ENCODE measurements around the gene ZBTB38. TPM values are rescaled to one million over a fixed set of nuclear protein-coding genes. Genes with fewer than 3 reads are reported as not detected.

Gene ZBTB38
- total RNA-seq, 4 donors from 2014 or later, result 101 to 147 (median 118) TPM

DNA sequence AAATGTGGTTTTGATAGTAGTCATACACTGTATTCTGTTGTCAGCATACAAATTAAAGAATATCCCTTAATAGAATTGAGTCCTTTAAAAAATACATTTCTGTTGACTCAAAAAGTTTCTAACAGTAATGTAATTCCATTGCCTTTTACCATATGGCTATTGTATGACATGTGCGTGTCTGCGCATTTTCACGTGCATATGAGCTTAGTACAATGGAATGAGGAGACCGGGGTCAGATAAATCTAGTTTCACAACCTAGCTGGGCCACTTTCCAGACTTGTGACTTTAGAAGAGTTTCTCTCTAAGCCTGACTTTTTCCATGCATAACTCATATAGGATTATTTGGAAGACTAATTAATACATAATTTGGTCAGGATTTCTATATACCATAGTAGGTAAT is 38.7 kb downstream of the ZBTB38 start:
- TF ChIP-seq, protein P1, sequence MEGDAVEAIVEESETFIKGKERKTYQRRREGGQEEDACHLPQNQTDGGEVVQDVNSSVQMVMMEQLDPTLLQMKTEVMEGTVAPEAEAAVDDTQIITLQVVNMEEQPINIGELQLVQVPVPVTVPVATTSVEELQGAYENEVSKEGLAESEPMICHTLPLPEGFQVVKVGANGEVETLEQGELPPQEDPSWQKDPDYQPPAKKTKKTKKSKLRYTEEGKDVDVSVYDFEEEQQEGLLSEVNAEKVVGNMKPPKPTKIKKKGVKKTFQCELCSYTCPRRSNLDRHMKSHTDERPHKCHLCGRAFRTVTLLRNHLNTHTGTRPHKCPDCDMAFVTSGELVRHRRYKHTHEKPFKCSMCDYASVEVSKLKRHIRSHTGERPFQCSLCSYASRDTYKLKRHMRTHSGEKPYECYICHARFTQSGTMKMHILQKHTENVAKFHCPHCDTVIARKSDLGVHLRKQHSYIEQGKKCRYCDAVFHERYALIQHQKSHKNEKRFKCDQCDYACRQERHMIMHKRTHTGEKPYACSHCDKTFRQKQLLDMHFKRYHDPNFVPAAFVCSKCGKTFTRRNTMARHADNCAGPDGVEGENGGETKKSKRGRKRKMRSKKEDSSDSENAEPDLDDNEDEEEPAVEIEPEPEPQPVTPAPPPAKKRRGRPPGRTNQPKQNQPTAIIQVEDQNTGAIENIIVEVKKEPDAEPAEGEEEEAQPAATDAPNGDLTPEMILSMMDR (IDR thresholded peaks at IDR 0.05; ENCODE audit: low read depth), result no peak

GRCh38 chr3:141407825-141408224 is 39.5 kb downstream of the ZBTB38 start:
- TF ChIP-seq, protein P1 (IDR thresholded peaks at IDR 0.05; ENCODE audit: low read depth), result no peak

- TF ChIP-seq, protein P1 (IDR thresholded peaks at IDR 0.05; ENCODE audit: low read depth), result no peak
Observed at GRCh38 chr3:141408596-141408995, 40.3 kb downstream of the ZBTB38 start.

DNA sequence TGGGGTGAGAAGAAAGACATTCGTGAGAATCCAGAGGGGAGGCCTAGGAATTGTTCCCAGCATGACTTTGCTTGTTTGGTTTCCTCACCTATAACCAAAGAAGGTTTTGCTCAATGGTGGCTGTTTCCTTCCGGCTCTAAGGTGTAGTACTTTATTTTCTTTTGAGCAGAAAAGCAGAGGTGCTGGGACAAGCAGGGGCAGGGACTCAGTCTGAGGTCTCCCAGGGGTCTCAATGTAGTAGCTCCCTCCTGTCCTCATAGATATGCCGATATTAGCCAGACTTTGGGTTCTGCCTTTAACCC is 41.6 kb downstream of the ZBTB38 start:
- TF ChIP-seq, protein P1 (IDR thresholded peaks at IDR 0.05; ENCODE audit: low read depth), result no peak

- TF ChIP-seq, protein P1 (IDR thresholded peaks at IDR 0.05; ENCODE audit: low read depth), result no peak
Observed at GRCh38 chr3:141410408-141410807, 42.1 kb downstream of the ZBTB38 start.

- TF ChIP-seq, protein P1 (IDR thresholded peaks at IDR 0.05; ENCODE audit: low read depth), result no peak
Observed at GRCh38 chr3:141410846-141411245, 42.5 kb downstream of the ZBTB38 start.

GRCh38 chr3:141411251-141411771 is 43.0 kb downstream of the ZBTB38 start:
- TF ChIP-seq, protein P1 (IDR thresholded peaks at IDR 0.05; ENCODE audit: low read depth), result no peak
